BE2C (cell line): ENCODE measurements around the gene IGFBP6.

Experiments used
- DNase-seq: peaks from one replicate; pipeline ENCODE4 v3.0.0-alpha.2; 2020
- H3K27me3 ChIP-seq: fragments of 250-450 bp; sonication (Bioruptor Pico); 2 replicates; pipeline ENCODE4 v1.5.1; 2020; ENCODE audit warnings: mild to moderate bottlenecking
- H3K36me3 ChIP-seq: fragments of 250-450 bp; sonication (Bioruptor Pico); 2 replicates; pipeline ENCODE4 v1.5.1; 2020; ENCODE audit warnings: mild to moderate bottlenecking
- H3K4me1 ChIP-seq: fragments of 250-450 bp; sonication (Bioruptor Pico); 2 replicates; pipeline ENCODE4 v1.5.1; 2020
- H3K4me3 ChIP-seq: 2 replicates; pipeline ENCODE4 v1.5.1; 2011; ENCODE audit warnings: low read depth, low read length
- H3K9me3 ChIP-seq: fragments of 250-450 bp; sonication (Bioruptor Pico); 2 replicates; pipeline ENCODE4 v1.5.1; 2020
- CTCF ChIP-seq: IDR thresholded peaks from 2 replicates; pipeline ENCODE4 v1.5.1; 2012; ENCODE audit warnings: mild to moderate bottlenecking, low read depth, low read length

The IGFBP6 gene

GRCh38 chr12:53145383-53146260 lies 48.2 kb downstream of the IGFBP6 start:
- H3K4me3 ChIP-seq: no peak overlapping the region
- H3K27me3 ChIP-seq: no peaks in the 10 kb centered on the region
- TF ChIP-seq CTCF: no peak
- no peak for DNase-seq
- no peaks in the 10 kb centered on the region for H3K36me3 ChIP-seq
- H3K4me1 ChIP-seq: no peaks in the 10 kb centered on the region
- no peaks in the 10 kb centered on the region for H3K9me3 ChIP-seq

DNA sequence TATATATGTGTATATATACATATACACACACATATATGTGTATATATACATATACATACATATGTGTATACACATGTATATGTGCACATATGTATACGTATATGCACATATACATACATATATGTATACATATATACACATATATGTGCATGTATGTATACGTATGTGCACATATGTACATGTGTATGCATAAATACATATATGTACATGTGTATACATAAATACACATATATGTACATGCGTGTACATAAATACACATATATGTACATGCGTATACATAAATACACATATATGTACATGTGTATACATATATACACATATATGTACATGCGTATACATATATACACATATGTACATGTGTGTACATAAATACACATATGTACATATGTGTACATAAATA lies 49.7 kb downstream of the IGFBP6 start:
- Histone ChIP-seq H3K4me3 (no peak overlapping the region), H3K27me3 (no peaks in the 10 kb centered on the region), H3K36me3 (no peaks in the 10 kb centered on the region), H3K4me1 (no peaks in the 10 kb centered on the region), H3K9me3 (no peaks in the 10 kb centered on the region)
- DNase-seq: no peak
- no peak for TF ChIP-seq CTCF

DNA sequence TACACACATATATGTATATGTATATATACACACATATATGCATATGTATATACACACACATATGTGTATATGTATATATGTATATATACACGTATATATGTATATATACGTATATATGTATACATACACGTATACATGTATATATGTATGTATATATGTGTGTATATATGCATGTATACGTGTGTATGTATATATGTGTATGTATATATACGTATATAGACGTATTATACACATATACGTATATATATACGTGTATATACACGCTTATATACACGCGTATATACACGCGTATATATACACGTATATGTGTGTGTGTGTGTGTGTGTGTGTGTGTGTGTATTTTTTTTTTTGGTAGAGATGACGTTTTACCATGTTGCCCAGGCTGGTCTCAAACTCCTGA lies 50.2 kb downstream of the IGFBP6 start:
- no peak for DNase-seq
- Histone ChIP-seq H3K4me3 (no peak overlapping the region), H3K4me1 (no peaks in the 10 kb centered on the region), H3K9me3 (no peaks in the 10 kb centered on the region), H3K27me3 (no peaks in the 10 kb centered on the region), H3K36me3 (no peaks in the 10 kb centered on the region)
- TF ChIP-seq CTCF: no peak

GRCh38 chr12:53151039-53151438 lies 53.6 kb downstream of the IGFBP6 start:
- TF ChIP-seq CTCF: no peak
- Histone ChIP-seq H3K9me3 (no peaks in the 10 kb centered on the region), H3K36me3 (no peaks in the 10 kb centered on the region), H3K4me1 (no peaks in the 10 kb centered on the region), H3K4me3 (no peak overlapping the region), H3K27me3 (no peaks in the 10 kb centered on the region)
- no peak for DNase-seq
